Mucosa of rectum (tissue), 2 donors: ENCODE data around the gene DDC.

ENCODE experiments used
- H3K27ac ChIP-seq, 2 donors: one replicate each; pipeline ENCODE4 v1.7.0; 2013; ENCODE audit warnings: inconsistent platforms in 2 of 2, low read depth in 2 of 2, low read length in 2 of 2
- H3K27me3 ChIP-seq, 2 donors: one replicate each; pipeline ENCODE4 v1.7.0; 2013; ENCODE audit warnings: low read length in 2 of 2; ENCODE audit not compliant: control insufficient read depth in 2 of 2, insufficient read depth in 2 of 2
- H3K36me3 ChIP-seq, 2 donors: one replicate each; pipeline ENCODE4 v1.7.0; 2013; ENCODE audit warnings: low read length in 2 of 2; ENCODE audit not compliant: control insufficient read depth in 2 of 2, insufficient read depth in 2 of 2
- H3K4me1 ChIP-seq, 2 donors: one replicate each; pipeline ENCODE4 v1.7.0; 2013; ENCODE audit warnings: low read length in 2 of 2, mild to moderate bottlenecking in 1 of 2; ENCODE audit not compliant: control insufficient read depth in 2 of 2, insufficient read depth in 2 of 2
- H3K4me3 ChIP-seq, 2 donors: one replicate each; pipeline ENCODE4 v1.7.0; 2013; ENCODE audit warnings: low read length in 2 of 2
- H3K9ac ChIP-seq, 2 donors: one replicate each; pipeline ENCODE4 v1.7.0; 2013; ENCODE audit warnings: low read length in 2 of 2, low read depth in 1 of 2, mild to moderate bottlenecking in 1 of 2
- H3K9me3 ChIP-seq, 2 donors: one replicate each; pipeline ENCODE4 v1.7.0; 2013; ENCODE audit warnings: low read length in 2 of 2; ENCODE audit not compliant: control insufficient read depth in 2 of 2
- donor health status: healthy.
- donor health status: Normal muscosa, but diverticular disease.

Gene DDC

GRCh38 chr7:50564640-50565558 is at the start of gene DDC:
TSS of gene DDC (minus strand) at chr7:50565405. CDS start at chr7:50544085, 21,320 bp downstream.
- Histone ChIP-seq H3K4me1 (peaks cover 11 to 19% of the 10 kb centered on the region in 2 donors), H3K27me3 (no peaks in the 10 kb centered on the region), H3K9ac (peak within 1 kb of the TSS in 1 of 2 donors; percentile 15), H3K27ac (peak within 1 kb of the TSS; percentile 19 to 46), H3K36me3 (no peaks in the 10 kb centered on the region), H3K9me3 (no peaks in the 10 kb centered on the region), H3K4me3 (peak within 1 kb of the TSS; percentile 46 to 79)

- Histone ChIP-seq H3K4me1 (peaks cover 15 to 20% of the 10 kb centered on the region in 2 donors), H3K9ac (no peak overlapping the region), H3K27me3 (no peaks in the 10 kb centered on the region), H3K27ac (no peak overlapping the region), H3K36me3 (peaks cover 2 to 6% of the 10 kb centered on the region in 2 donors), H3K4me3 (no peak overlapping the region), H3K9me3 (no peaks in the 10 kb centered on the region)
These were observed 48.3 kb upstream of the DDC start for GRCh38 chr7:50613473-50613872.

- no peak overlapping the region for H3K4me3 ChIP-seq
These were observed 47.5 kb upstream of the DDC start for GRCh38 chr7:50612704-50613103.

GRCh38 chr7:50610521-50611277 is 45.5 kb upstream of the DDC start:
- Histone ChIP-seq H3K36me3 (peaks cover 6 to 8% of the 10 kb centered on the region in 2 donors), H3K27me3 (no peaks in the 10 kb centered on the region), H3K27ac (no peak overlapping the region), H3K9ac (no peak overlapping the region), H3K4me3 (no peak overlapping the region), H3K4me1 (peaks cover 14 to 20% of the 10 kb centered on the region in 2 donors), H3K9me3 (no peaks in the 10 kb centered on the region)

More at GRCh38 chr7:50612704-50613103, 47.5 kb upstream of the DDC start:
- H3K9me3 ChIP-seq: no peaks in the 10 kb centered on the region
- H3K36me3 ChIP-seq: peaks cover 2 to 6% of the 10 kb centered on the region in 2 donors
- no peaks in the 10 kb centered on the region for H3K27me3 ChIP-seq
- H3K27ac ChIP-seq: no peak overlapping the region
- H3K9ac ChIP-seq: no peak overlapping the region
- H3K4me1 ChIP-seq: peaks cover 15 to 20% of the 10 kb centered on the region in 2 donors

- Histone ChIP-seq H3K36me3 (peaks cover 5% of the 10 kb centered on the region in 2 donors), H3K27ac (no peak overlapping the region), H3K4me1 (no peaks in the 10 kb centered on the region), H3K27me3 (no peaks in the 10 kb centered on the region), H3K9me3 (no peaks in the 10 kb centered on the region), H3K9ac (no peak overlapping the region), H3K4me3 (no peak overlapping the region)
These were observed 43.1 kb upstream of the DDC start for GRCh38 chr7:50608196-50608906.

GRCh38 chr7:50607524-50608125 is 42.4 kb upstream of the DDC start:
- Histone ChIP-seq H3K9ac (no peak overlapping the region), H3K27me3 (no peaks in the 10 kb centered on the region), H3K4me3 (no peak overlapping the region), H3K36me3 (peaks cover 5 to 9% of the 10 kb centered on the region in 2 donors), H3K9me3 (no peaks in the 10 kb centered on the region), H3K27ac (no peak overlapping the region), H3K4me1 (no peaks in the 10 kb centered on the region)

GRCh38 chr7:50605059-50605458 is 39.9 kb upstream of the DDC start:
- Histone ChIP-seq H3K27ac (no peak overlapping the region), H3K36me3 (peaks cover 4 to 9% of the 10 kb centered on the region in 2 donors), H3K4me1 (no peaks in the 10 kb centered on the region), H3K27me3 (no peaks in the 10 kb centered on the region), H3K9ac (no peak overlapping the region), H3K9me3 (no peaks in the 10 kb centered on the region), H3K4me3 (no peak overlapping the region)

GRCh38 chr7:50603287-50603686 is 38.1 kb upstream of the DDC start:
- no peaks in the 10 kb centered on the region for H3K4me1 ChIP-seq

GRCh38 chr7:50599385-50599784 is 34.2 kb upstream of the DDC start:
- Histone ChIP-seq H3K4me1 (no peaks in the 10 kb centered on the region), H3K4me3 (no peak overlapping the region), H3K9ac (no peak overlapping the region), H3K36me3 (peaks cover 0 to 6% of the 10 kb centered on the region in 2 donors), H3K27ac (no peak overlapping the region), H3K9me3 (no peaks in the 10 kb centered on the region), H3K27me3 (no peaks in the 10 kb centered on the region)

More at GRCh38 chr7:50603287-50603686, 38.1 kb upstream of the DDC start:
- Histone ChIP-seq H3K9ac (no peak overlapping the region), H3K27me3 (no peaks in the 10 kb centered on the region), H3K9me3 (no peaks in the 10 kb centered on the region), H3K27ac (no peak overlapping the region), H3K36me3 (peaks cover 3 to 9% of the 10 kb centered on the region in 2 donors), H3K4me3 (no peak overlapping the region)
